Coronary artery (tissue), 2 donors: ENCODE measurements around the gene MMP11.

Source experiments
- DNase-seq: peaks from one replicate; pipeline ENCODE4 v3.0.0-alpha.2; 2017; ENCODE audit warnings: low spot score
- H3K27ac ChIP-seq, 2 donors: fragments of 200-600 bp; sonication (generic); one replicate each; pipeline ENCODE4 v1.5.1; 2016 to 2019
- H3K4me3 ChIP-seq: fragments of 200-600 bp; sonication (generic); 2 replicates; pipeline ENCODE4 v1.5.1; 2016; ENCODE audit warnings: mild to moderate bottlenecking, moderate library complexity
- CTCF ChIP-seq: fragments of 200-600 bp; sonication (generic); IDR thresholded peaks from one replicate; pipeline ENCODE4 v1.5.1; 2019; ENCODE audit warnings: antibody characterized with exemption

MMP11 gene

GRCh38 chr22:23780146-23780748 lies 7.6 kb downstream of the MMP11 start:
- Histone ChIP-seq H3K4me3 (no peak overlapping the region), H3K27ac (no peak overlapping the region)
- no peak for TF ChIP-seq CTCF
- DNase-seq, result no peak

- Histone ChIP-seq H3K4me3 (no peak overlapping the region), H3K27ac (no peak overlapping the region)
- no peak for TF ChIP-seq CTCF
- no peak for DNase-seq
These were observed 8.4 kb downstream of the MMP11 start for GRCh38 chr22:23781065-23781464.

- TF ChIP-seq CTCF, result no peak
- no peak overlapping the region for H3K4me3 ChIP-seq
- DNase-seq, result no peak
These were observed 9.0 kb downstream of the MMP11 start for GRCh38 chr22:23781511-23782183.

GRCh38 chr22:23782252-23782651 lies 9.6 kb downstream of the MMP11 start:
- Histone ChIP-seq H3K4me3 (no peak overlapping the region), H3K27ac (no peak overlapping the region)
- no peak for DNase-seq
- no peak for TF ChIP-seq CTCF

More at GRCh38 chr22:23781511-23782183, 9.0 kb downstream of the MMP11 start:
- H3K27ac ChIP-seq, result no peak overlapping the region

- Histone ChIP-seq H3K4me3 (no peak overlapping the region), H3K27ac (no peak overlapping the region)
- no peak for TF ChIP-seq CTCF
- DNase-seq, result no peak
These were observed 10.1 kb downstream of the MMP11 start for GRCh38 chr22:23782703-23783102.

GRCh38 chr22:23783265-23784150 lies 10.9 kb downstream of the MMP11 start:
- no peak for DNase-seq
- H3K27ac ChIP-seq, result no peak overlapping the region
- H3K4me3 ChIP-seq, result no peak overlapping the region
- TF ChIP-seq CTCF, result no peak
